ENCODE data around the gene CSMD2.

The CSMD2 gene

DNA sequence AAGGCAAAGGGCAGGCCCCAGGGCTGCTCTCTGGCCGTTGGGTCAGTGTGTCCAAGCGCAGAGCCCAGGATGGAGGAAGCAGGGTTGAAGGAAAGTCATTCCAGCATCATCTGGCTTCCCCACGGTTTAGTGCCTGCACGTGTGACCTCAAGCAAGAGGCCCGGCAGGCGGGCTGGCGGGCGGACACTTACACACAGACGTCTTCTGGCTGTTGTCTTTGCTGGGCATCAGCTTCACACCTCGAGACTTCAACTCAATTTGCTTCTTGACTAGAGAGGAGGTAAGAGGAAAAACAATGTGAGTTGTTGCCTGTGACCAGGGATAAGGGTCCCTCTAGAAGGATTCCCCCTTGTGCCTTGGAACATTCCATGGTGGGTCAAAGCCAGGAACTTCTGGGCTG lies 339.5 kb downstream of the CSMD2 start:
- Histone ChIP-seq H3F3A (ENCODE audit: insufficient read depth, low read length) (no peaks in the 10 kb centered on the region), H2AFZ (ENCODE audit: low read length) (no peak overlapping the region), H3K36me3 (replicated peaks; ENCODE audit: insufficient read depth, low read length) (no peaks in the 10 kb centered on the region), H3K79me2 (ENCODE audit: low read length) (no peaks in the 10 kb centered on the region), H3K9ac (ENCODE audit: low read length) (no peak overlapping the region), H3K9me3 (replicated peaks; ENCODE audit: insufficient read depth, low read length) (no peaks in the 10 kb centered on the region), H4K20me1 (ENCODE audit: insufficient read depth, low read length) (no peaks in the 10 kb centered on the region), H3K27me3 (replicated peaks; ENCODE audit: insufficient read depth, low read length) (peaks cover 26% of the 10 kb centered on the region), H3K27ac (ENCODE audit: low read length) (no peak overlapping the region), H3K4me2 (ENCODE audit: low read depth, low read length) (no peak overlapping the region), H3K9me2 (replicated peaks; ENCODE audit: insufficient read depth, low read length) (no peaks in the 10 kb centered on the region), H3K4me1 (ENCODE audit: low read length) (no peaks in the 10 kb centered on the region), H3K4me3 (ENCODE audit: low read length) (no peak overlapping the region)
- DNase-seq: no peak
- TF ChIP-seq EZH2 (optimal IDR thresholded peaks at IDR 0.05; ENCODE audit: low read depth, low read length): no peak
- no peak for TF ChIP-seq EZH2phosphoT487 (IDR thresholded peaks at IDR 0.05; ENCODE audit: low read length)
- TF ChIP-seq, protein P1, sequence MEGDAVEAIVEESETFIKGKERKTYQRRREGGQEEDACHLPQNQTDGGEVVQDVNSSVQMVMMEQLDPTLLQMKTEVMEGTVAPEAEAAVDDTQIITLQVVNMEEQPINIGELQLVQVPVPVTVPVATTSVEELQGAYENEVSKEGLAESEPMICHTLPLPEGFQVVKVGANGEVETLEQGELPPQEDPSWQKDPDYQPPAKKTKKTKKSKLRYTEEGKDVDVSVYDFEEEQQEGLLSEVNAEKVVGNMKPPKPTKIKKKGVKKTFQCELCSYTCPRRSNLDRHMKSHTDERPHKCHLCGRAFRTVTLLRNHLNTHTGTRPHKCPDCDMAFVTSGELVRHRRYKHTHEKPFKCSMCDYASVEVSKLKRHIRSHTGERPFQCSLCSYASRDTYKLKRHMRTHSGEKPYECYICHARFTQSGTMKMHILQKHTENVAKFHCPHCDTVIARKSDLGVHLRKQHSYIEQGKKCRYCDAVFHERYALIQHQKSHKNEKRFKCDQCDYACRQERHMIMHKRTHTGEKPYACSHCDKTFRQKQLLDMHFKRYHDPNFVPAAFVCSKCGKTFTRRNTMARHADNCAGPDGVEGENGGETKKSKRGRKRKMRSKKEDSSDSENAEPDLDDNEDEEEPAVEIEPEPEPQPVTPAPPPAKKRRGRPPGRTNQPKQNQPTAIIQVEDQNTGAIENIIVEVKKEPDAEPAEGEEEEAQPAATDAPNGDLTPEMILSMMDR (IDR thresholded peaks at IDR 0.05; ENCODE audit: low read length): no peak

- DNase-seq: no peak
- Histone ChIP-seq H3K9me2 (replicated peaks; ENCODE audit: insufficient read depth, low read length) (no peaks in the 10 kb centered on the region), H3K9me3 (replicated peaks; ENCODE audit: insufficient read depth, low read length) (no peaks in the 10 kb centered on the region), H4K20me1 (ENCODE audit: insufficient read depth, low read length) (no peaks in the 10 kb centered on the region), H3K36me3 (replicated peaks; ENCODE audit: insufficient read depth, low read length) (no peaks in the 10 kb centered on the region), H3K4me3 (ENCODE audit: low read length) (no peak overlapping the region), H3K27me3 (replicated peaks; ENCODE audit: insufficient read depth, low read length) (peaks cover 31% of the 10 kb centered on the region), H3K4me2 (ENCODE audit: low read depth, low read length) (no peak overlapping the region), H3K9ac (ENCODE audit: low read length) (no peak overlapping the region), H3K79me2 (ENCODE audit: low read length) (no peaks in the 10 kb centered on the region), H3K4me1 (ENCODE audit: low read length) (no peaks in the 10 kb centered on the region), H3K27ac (ENCODE audit: low read length) (no peak overlapping the region), H2AFZ (ENCODE audit: low read length) (no peak overlapping the region), H3F3A (ENCODE audit: insufficient read depth, low read length) (no peaks in the 10 kb centered on the region)
- TF ChIP-seq, protein P1 (IDR thresholded peaks at IDR 0.05; ENCODE audit: low read length): no peak
- TF ChIP-seq EZH2phosphoT487 (IDR thresholded peaks at IDR 0.05; ENCODE audit: low read length): no peak
- TF ChIP-seq EZH2 (optimal IDR thresholded peaks at IDR 0.05; ENCODE audit: low read depth, low read length): no peak
Observed at GRCh38 chr1:33824971-33825370, 340.1 kb downstream of the CSMD2 start.

GRCh38 chr1:33824321-33824720 lies 340.7 kb downstream of the CSMD2 start:
- Histone ChIP-seq H3K4me2 (ENCODE audit: low read depth, low read length) (no peak overlapping the region), H4K20me1 (ENCODE audit: insufficient read depth, low read length) (no peaks in the 10 kb centered on the region), H3K9ac (ENCODE audit: low read length) (no peak overlapping the region), H3K9me3 (replicated peaks; ENCODE audit: insufficient read depth, low read length) (no peaks in the 10 kb centered on the region), H3K4me1 (ENCODE audit: low read length) (no peaks in the 10 kb centered on the region), H3K27me3 (replicated peaks; ENCODE audit: insufficient read depth, low read length) (peaks cover 33% of the 10 kb centered on the region), H3K9me2 (replicated peaks; ENCODE audit: insufficient read depth, low read length) (no peaks in the 10 kb centered on the region), H2AFZ (ENCODE audit: low read length) (no peak overlapping the region), H3K4me3 (ENCODE audit: low read length) (no peak overlapping the region), H3K36me3 (replicated peaks; ENCODE audit: insufficient read depth, low read length) (no peaks in the 10 kb centered on the region), H3K79me2 (ENCODE audit: low read length) (no peaks in the 10 kb centered on the region), H3K27ac (ENCODE audit: low read length) (no peak overlapping the region), H3F3A (ENCODE audit: insufficient read depth, low read length) (no peaks in the 10 kb centered on the region)
- DNase-seq: no peak
- no peak for TF ChIP-seq EZH2 (optimal IDR thresholded peaks at IDR 0.05; ENCODE audit: low read depth, low read length)
- TF ChIP-seq, protein P1 (IDR thresholded peaks at IDR 0.05; ENCODE audit: low read length): no peak
- TF ChIP-seq EZH2phosphoT487 (IDR thresholded peaks at IDR 0.05; ENCODE audit: low read length): no peak

All from MM.1S (cell line).